ENCODE results near the gene RELN. TPM values are rescaled to one million over a fixed set of nuclear protein-coding genes. Genes with fewer than 3 reads are reported as not detected.

RELN gene
- total and polyA plus RNA-seq, 2 donors from 2014 or later = 0.95 to 5.4 TPM

GRCh38 chr7:103547451-103548284, 441.8 kb downstream of the RELN start:
- Histone ChIP-seq H3K4me1 (ENCODE audit: control insufficient read depth in 2 of 3, insufficient read depth in 2 of 3, low read depth in 1 of 3, low read length in 3 of 3) (no peaks in the 10 kb centered on the region), H3K36me3 (ENCODE audit: control insufficient read depth in 2 of 3, insufficient read depth in 3 of 3, low read length in 3 of 3) (no peaks in the 10 kb centered on the region), H3K9me3 (ENCODE audit: control insufficient read depth in 2 of 3, insufficient read depth in 1 of 3, low read length in 3 of 3) (no peaks in the 10 kb centered on the region), H3K27me3 (ENCODE audit: control insufficient read depth, insufficient read depth, low read length) (no peaks in the 10 kb centered on the region), H3K4me3 (ENCODE audit: low read length in 3 of 3) (no peak overlapping the region), H3K27ac (ENCODE audit: low read depth in 2 of 2, low read length in 2 of 2) (no peak overlapping the region), H3K9ac (ENCODE audit: low read length in 3 of 3) (no peak overlapping the region)
- TF ChIP-seq, protein P1, sequence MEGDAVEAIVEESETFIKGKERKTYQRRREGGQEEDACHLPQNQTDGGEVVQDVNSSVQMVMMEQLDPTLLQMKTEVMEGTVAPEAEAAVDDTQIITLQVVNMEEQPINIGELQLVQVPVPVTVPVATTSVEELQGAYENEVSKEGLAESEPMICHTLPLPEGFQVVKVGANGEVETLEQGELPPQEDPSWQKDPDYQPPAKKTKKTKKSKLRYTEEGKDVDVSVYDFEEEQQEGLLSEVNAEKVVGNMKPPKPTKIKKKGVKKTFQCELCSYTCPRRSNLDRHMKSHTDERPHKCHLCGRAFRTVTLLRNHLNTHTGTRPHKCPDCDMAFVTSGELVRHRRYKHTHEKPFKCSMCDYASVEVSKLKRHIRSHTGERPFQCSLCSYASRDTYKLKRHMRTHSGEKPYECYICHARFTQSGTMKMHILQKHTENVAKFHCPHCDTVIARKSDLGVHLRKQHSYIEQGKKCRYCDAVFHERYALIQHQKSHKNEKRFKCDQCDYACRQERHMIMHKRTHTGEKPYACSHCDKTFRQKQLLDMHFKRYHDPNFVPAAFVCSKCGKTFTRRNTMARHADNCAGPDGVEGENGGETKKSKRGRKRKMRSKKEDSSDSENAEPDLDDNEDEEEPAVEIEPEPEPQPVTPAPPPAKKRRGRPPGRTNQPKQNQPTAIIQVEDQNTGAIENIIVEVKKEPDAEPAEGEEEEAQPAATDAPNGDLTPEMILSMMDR (IDR thresholded peaks at IDR 0.05; ENCODE audit: borderline replicate concordance, extremely low read depth, insufficient read depth) = no peak
- no peak for DNase-seq
- intact Hi-C loops (cut with DNase I) = no loop called here
- FAIRE-seq = no peak

DNA sequence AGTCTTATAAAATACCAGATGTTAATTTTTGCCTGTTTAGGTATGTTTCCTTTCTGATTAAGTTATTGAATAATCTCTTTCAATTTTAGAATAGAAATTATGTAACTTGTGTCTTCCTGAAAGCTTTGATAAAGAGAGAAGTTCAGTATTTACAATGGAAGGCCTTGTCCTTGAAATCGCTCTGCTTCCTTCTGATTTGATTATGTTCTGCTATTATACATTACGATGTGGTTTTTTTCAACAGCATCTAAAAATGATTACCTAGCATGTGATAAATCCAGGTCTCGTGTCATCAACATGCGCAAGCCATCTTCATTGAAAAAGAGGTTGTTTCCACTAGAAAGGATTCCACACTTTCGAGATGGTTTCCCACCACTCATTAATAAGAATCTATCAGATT, 447.0 kb downstream of the RELN start:
- DNase-seq (no peak), FAIRE-seq (no peak)
- H3K27ac ChIP-seq (ENCODE audit: low read depth in 2 of 2, low read length in 2 of 2) = no peak overlapping the region
- H3K27me3 ChIP-seq (ENCODE audit: control insufficient read depth, insufficient read depth, low read length) = no peaks in the 10 kb centered on the region
- no peaks in the 10 kb centered on the region for H3K9me3 ChIP-seq (ENCODE audit: control insufficient read depth in 2 of 3, insufficient read depth in 1 of 3, low read length in 3 of 3)
- TF ChIP-seq, protein P1 (IDR thresholded peaks at IDR 0.05; ENCODE audit: borderline replicate concordance, extremely low read depth, insufficient read depth) = no peak
- H3K4me3 ChIP-seq (ENCODE audit: low read length in 3 of 3) = no peak overlapping the region
- intact Hi-C loops (cut with DNase I) = no loop called here
- H3K4me1 ChIP-seq (ENCODE audit: control insufficient read depth in 2 of 3, insufficient read depth in 2 of 3, low read depth in 1 of 3, low read length in 3 of 3) = no peaks in the 10 kb centered on the region
- no peaks in the 10 kb centered on the region for H3K36me3 ChIP-seq (ENCODE audit: control insufficient read depth in 2 of 3, insufficient read depth in 3 of 3, low read length in 3 of 3)
- no peak overlapping the region for H3K9ac ChIP-seq (ENCODE audit: low read length in 3 of 3)

DNA sequence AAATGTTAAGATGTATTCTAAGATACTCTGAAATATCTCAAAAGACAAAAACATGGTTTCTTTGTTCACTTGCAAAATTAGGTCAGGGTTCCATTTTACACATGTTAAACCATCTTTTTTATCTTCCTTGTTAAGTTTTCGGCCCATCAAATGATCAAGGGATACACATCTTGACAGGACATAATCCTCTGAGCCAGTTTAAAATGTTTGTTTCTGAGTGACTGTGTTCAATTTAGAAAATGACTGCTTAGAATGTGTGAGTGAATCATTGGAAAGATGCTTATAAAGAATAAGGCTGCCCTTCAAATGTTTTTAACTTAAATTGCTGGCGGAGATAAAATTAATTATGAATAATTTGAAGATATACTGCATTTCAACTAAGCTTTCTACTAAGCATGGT, 447.5 kb downstream of the RELN start:
- H3K4me1 ChIP-seq (ENCODE audit: control insufficient read depth in 2 of 3, insufficient read depth in 2 of 3, low read depth in 1 of 3, low read length in 3 of 3) = no peaks in the 10 kb centered on the region
- no peaks in the 10 kb centered on the region for H3K9me3 ChIP-seq (ENCODE audit: control insufficient read depth in 2 of 3, insufficient read depth in 1 of 3, low read length in 3 of 3)
- H3K27ac ChIP-seq (ENCODE audit: low read depth in 2 of 2, low read length in 2 of 2) = no peak overlapping the region
- H3K9ac ChIP-seq (ENCODE audit: low read length in 3 of 3) = no peak overlapping the region
- H3K27me3 ChIP-seq (ENCODE audit: control insufficient read depth, insufficient read depth, low read length) = no peaks in the 10 kb centered on the region
- intact Hi-C loops (cut with DNase I) = no loop called here
- H3K4me3 ChIP-seq (ENCODE audit: low read length in 3 of 3) = no peak overlapping the region
- DNase-seq (no peak), FAIRE-seq (no peak)
- H3K36me3 ChIP-seq (ENCODE audit: control insufficient read depth in 2 of 3, insufficient read depth in 3 of 3, low read length in 3 of 3) = no peaks in the 10 kb centered on the region
- TF ChIP-seq, protein P1 (IDR thresholded peaks at IDR 0.05; ENCODE audit: borderline replicate concordance, extremely low read depth, insufficient read depth) = no peak
